Occipital lobe (tissue), 2 donors: Measurements from ENCODE around the gene RAB31. TPM values are rescaled to one million over a fixed set of nuclear protein-coding genes. Genes with fewer than 3 reads are reported as not detected.

Experiments
- DNase-seq: peaks from one replicate; lab custom pipeline; 2025; lab: John Stamatoyannopoulos, UW
- total RNA-seq: library from RNA; depleted of rRNA; stranded (reverse); fragments of >200 nt; gene quantifications from one replicate; pipeline ENCODE4 v1.2.3, GENCODE V29; 2014

Gene RAB31
- total RNA-seq, 1 donor from 2014 or later = 27.6 TPM

DNA sequence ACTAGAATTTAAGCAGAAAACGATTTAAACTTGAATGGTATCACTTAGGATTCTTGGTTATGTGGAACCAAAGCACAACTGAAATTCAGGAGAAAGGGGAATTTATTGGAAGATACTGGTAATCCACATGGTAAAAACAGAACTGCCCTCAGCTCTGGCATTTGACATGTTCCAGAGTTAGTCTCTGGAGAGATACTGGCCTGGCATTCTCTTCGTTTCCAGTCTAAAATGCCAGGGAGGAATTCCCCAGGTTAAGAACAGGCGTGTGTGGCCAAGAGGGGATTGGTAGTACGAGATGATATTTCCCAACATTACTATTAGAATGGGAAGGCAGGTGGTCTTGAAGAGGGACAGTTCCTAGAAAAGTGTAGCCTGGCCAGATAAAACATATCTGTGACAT is 109.2 kb downstream of the RAB31 start:
- no peak for DNase-seq

- no peak for DNase-seq
These were observed 109.8 kb downstream of the RAB31 start for GRCh38 chr18:9817725-9818422.

DNA sequence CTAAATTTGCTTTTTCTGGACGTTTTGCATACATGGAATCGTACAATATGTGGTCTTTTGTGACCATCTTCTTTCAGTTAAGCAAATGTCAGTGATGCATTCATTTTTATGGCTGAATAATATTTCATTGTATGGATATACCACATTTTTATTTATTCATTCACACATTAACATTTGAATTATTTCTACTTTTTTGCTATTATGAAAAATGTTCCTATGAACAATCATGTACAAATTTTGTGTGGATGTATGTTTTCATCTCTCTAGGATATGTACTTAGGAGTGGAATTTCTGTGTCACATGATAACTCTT is 110.3 kb downstream of the RAB31 start:
- DNase-seq = no peak

GRCh38 chr18:9820127-9820526 is 112.0 kb downstream of the RAB31 start:
- no peak for DNase-seq

- no peak for DNase-seq
These were observed 112.6 kb downstream of the RAB31 start for GRCh38 chr18:9820719-9821118.

DNA sequence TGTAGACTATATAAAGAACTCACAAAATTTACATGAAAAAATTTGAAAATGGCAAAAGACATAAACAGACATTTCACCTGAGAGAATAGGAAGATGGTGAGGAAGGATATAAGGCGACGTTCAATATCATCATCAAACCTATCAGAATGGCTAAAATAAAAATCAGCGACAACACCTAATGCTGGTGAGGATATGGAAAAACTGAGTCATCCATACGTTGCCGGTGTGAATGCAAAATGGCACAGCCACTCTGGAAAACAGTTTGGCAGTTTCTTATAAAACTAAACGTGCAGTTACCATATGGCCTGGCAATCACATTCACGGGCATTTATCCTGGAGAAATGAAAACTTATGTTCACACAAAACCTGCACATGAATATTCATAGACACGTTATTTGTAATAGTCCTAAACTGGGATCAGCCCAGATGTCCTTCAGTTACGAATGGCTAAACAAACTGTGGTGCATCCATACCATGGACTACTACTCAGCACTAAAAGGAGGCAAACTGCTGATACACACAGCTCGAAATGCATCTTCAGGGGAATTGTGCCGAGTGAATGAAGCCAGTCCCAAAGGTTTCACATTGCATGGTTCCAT is 114.6 kb downstream of the RAB31 start:
- DNase-seq = no peak

DNA sequence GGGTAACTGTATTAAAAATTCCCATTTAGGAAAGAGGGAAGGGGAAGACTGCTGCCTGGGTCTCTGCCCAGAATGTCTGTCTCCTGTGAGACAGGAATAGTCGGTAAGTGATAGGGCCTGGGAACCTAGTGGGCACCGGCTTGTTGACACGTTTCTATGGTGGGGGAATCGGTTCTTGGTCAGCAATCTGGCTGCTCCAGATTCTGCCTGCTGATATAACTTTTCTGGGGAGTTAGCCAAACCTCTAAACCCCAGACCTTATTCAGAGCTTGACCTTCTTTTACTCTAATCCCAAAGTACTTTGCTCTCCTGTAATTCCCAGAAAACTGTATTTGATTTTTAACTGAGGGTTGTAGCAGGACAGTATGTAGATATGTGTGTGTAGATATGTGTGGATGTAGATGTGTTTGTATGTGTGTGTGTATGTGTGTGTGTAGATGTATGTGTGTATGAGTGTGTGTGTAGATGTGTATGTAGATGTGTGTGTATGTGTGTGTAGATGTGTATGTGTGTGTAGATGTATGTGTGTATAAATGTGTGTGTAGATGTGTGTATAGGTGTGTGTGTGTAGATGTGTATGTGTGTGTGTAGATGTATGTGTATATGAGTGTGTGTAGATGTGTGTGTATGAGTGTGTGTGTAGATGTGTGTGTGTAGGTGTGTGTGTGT is 115.8 kb downstream of the RAB31 start:
- DNase-seq = no peak

DNA sequence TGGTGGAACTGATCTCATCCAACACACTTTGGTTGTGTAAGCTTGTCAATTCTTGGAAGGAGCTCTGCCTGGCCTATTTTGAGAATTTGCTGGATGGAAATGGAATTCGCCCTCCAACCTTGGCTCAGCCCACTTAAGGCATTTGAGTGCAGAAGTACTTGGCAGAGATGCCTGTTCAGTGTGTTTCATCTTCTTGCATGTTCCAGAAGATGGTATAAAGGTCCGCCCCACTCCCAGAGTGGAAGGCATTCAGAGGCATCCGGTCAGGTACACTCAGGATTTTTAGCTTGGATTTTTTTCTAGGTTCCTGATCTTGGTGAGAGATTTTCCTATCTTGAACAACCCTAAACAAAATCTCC is 116.4 kb downstream of the RAB31 start:
- DNase-seq = no peak

- DNase-seq = no peak
These were observed 116.9 kb downstream of the RAB31 start for GRCh38 chr18:9824952-9825371.

DNA sequence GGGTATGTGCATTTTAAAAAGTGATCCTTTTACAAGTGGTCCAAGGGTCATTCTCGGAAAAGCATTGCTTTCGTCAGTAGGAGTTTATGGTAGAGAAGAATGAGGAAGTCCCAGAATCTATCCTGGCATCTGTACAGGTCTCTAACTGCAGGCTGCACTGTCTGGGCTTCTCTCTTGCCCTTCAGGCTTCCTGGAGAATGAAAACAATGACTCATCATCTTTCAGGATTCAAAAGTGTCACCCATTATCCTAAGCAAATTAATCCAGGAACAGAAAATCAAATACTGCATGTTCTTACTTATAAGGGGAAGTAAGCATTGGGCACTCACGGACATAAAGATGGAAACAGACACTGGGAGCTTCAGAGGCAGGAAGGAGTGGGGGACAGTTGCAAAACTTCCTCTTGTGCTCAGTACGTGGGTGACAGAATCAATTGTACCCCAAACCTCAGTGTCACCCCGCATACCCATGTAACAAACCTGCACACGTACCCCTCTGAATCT is 117.5 kb downstream of the RAB31 start:
- no peak for DNase-seq

DNA sequence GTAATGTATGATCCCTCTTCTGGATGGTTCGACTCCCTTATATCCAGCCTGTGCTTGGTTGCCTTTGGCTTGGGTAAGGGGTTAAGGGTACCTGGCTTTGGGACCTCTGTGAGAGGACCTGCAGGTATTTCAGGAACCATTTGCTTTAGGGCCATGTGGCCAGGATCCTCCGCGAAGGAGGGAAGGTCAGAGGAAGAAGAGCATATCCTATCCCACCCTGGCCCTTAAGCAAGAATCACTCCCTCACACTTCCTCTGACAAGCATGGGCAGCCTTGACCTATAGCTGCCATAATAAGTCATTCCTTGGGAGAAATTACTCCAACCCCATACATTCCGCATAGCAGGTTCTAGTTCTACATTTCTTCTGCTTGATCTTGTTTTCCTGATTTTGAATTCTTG is 118.6 kb downstream of the RAB31 start:
- no peak for DNase-seq

GRCh38 chr18:9827211-9827792 is 119.2 kb downstream of the RAB31 start:
- DNase-seq = no peak

DNA sequence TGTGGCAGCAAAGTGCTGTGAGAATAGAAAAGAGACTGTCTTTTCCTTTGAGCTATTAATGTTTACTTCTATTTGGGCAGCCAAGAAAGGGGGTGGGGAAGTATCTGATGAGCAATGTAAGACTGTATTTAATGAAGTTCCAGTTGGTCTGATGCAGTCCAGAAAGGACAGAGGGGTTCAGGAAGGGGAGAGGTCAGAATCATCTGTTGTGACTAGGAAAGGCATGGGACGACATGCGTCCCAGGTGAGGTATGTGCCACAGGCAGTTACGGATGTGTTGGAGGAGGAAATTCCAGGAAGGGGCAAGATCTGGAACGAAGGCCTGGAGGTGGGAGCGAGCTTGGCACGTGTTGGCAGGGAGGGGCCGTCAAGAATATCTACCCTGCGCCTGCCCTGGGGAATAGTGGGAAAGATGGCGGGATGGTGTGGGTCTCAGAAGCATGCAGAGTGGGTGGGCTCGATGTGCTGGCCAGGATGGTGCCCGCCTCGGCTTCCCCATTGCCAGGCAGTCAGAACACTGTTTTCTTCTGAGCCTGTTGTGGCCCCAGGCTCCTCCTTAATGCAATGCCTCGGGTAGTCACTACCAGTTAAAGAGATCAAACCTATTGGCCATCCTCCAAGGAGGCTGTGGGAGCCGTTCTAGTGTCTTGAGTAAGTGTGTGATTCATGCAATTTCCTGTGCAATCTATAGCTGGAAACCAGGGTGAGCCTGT is 119.8 kb downstream of the RAB31 start:
- no peak for DNase-seq

DNA sequence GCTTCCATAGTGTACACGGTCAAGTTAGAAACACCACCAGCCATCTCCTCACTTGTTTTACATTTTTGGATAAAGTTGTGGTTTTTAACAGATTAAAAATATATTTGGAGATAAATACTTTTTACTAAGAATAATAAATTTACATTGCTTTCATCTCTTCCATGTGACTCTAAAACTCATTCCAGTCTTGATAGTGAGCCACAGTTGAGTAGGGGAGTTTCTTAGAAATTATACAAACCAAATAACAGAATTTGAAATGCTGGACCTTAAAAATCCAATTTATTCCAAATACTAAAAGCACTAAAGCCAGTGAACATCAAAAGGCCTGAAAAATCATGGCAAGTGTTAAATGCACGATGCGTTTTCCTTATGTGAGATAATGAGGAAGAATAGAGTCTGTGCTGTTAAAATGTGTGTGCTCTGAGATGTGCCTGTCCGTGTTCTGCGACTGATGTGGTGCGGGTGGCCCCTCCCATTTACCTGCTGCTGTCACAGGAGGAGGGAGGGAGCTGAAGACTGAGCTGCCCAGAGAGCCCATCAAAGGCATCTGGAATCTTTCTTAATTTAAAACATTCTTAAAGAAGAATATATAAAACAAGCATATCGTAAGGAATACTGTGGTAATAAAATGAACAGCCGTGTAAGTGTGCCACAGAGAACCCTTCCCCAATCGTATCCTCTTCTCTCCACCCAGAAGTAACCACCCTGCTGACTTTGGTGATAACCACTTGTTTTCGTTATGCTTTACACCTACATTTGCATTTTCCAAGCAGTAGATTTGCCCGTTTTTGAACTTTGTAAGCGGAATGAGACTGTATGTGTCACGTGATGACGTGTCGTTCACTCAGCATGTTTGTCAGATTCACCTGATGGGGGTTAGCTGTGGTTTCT is 120.7 kb downstream of the RAB31 start:
- DNase-seq = no peak

- DNase-seq = no peak
These were observed 121.3 kb downstream of the RAB31 start for GRCh38 chr18:9829397-9829712.

DNA sequence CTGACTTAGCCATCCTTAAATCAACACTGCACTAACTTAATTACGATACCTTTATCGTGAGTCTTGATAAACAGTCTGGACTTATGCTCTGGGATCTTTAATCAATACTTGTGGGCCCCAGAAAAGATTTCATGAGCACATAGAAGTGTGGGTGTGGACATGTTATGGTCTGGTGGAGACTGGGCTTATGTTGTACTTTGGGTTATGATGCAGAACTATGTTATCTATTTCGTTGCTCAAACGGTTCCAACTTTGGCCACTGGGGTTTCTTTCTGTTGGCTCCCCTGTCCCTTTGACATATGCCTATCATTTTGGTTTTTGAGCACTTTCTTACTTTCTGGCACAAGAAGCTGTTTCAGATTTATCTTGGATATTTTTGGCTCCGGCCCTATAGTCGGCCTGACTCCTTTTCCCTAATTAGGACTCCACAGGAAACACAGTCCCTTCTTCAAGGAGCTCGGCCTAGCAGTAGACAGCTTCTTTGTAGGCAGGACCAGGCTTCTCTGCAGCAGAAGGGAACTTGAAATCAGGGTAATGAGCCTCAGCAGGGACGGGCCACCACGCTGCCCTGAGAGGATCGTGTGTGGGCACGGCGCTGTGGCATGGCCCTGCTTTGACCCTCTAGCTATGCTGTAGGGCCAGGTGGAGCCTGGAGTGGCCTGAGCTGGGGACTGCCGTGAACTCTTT is 123.1 kb downstream of the RAB31 start:
- DNase-seq = no peak

DNA sequence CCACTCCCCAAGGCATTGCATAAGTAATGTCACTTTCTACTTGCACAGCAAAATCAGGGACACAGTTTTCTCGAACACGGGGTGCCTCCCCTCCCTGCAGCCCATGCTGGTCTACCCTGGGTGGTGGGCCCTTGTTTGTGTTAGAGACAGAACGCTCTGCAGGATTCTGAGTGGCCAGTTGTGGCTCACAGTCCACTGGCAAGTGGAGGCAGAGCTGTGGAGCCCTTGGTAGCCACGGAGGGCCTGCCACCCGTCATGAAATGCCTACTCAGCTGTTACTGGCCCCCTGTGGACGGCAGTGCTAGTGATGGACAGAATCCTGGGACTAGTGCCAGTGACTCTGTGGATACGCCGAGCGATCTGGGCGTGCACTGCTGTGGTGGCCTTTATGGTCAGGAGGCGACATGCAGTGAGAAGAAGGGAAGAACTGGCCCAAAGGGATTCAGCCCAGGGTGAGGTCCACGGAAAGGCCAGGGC is 123.7 kb downstream of the RAB31 start:
- DNase-seq = no peak

GRCh38 chr18:9832871-9833270 is 124.8 kb downstream of the RAB31 start:
- DNase-seq = no peak

GRCh38 chr18:9834551-9834950 is 126.5 kb downstream of the RAB31 start:
- DNase-seq = no peak

DNA sequence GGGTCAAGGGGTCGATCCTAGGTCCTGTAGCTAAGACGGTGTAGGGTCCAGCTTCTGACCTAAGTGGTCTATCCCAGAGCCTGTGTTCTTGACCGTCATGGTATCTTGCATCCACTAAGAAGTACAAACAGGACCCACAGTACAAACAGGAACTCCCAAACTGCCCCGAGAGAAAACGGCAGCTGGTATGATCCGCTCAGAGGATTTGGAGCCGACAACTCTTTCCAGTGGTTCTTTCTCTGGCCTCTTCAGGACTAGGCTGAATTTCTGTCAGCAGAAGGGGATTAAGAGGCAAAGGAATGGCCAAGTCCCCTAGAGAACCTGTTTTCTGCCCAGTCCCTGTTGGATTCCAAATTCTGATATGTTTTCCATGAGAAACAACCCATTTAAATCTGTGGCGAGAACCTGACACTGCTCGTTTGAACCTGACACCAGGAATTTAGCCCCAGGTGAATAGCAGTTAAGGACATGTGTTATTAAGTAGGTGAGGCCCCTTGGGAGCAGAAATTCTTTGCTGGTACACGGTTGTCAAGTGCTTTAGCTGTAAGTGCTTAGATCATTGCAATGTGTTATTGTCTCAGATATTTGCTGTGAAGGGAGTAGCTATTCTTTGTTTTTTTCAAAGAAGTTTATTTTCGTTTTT is 127.1 kb downstream of the RAB31 start:
- DNase-seq = no peak
